GM19099 (cell line): ENCODE results near the gene KCNJ4.

ENCODE experiments used
- POLR2A ChIP-seq: IDR thresholded peaks from 3 replicates; pipeline ENCODE4 v1.6.1; 2011; ENCODE audit warnings: low read depth; ENCODE audit not compliant: insufficient read length; ENCODE audit errors: extremely low read depth

The KCNJ4 gene

GRCh38 chr22:38481162-38481870 is 26.3 kb upstream of the KCNJ4 start:
- no peak for TF ChIP-seq POLR2A

GRCh38 chr22:38479096-38479837 is 24.3 kb upstream of the KCNJ4 start:
- TF ChIP-seq POLR2A = no peak

GRCh38 chr22:38477585-38477984 is 22.6 kb upstream of the KCNJ4 start:
- no peak for TF ChIP-seq POLR2A

DNA sequence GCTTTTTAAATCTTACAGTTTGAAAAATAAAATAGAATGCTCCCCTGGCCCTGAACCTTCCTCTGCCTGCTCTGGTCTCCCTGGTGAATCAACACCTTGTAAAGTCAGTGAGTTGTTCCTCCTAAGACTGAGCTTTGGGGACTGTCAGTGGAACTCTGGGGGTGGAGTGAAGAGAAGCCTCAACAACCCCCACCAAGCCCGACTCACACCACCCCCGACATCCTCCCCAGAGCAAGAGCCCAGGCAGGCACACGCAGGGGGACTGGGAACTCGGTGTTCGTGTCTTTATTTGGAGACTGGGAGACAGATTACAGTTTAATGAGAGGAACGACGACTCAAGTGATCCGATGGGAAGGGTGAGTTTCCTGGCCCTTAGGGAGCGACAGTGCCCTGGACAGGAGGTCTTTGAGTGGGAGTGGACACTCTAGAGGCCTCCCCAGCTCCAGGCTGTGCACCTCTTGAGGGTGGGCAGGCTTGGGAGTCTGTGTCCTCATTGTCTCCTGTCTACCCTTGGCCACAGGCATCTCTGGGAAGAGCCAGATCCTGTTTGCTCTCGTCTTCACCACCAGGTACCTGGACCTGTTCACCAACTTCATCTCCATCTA is 19.1 kb upstream of the KCNJ4 start:
- TF ChIP-seq POLR2A = no peak

DNA sequence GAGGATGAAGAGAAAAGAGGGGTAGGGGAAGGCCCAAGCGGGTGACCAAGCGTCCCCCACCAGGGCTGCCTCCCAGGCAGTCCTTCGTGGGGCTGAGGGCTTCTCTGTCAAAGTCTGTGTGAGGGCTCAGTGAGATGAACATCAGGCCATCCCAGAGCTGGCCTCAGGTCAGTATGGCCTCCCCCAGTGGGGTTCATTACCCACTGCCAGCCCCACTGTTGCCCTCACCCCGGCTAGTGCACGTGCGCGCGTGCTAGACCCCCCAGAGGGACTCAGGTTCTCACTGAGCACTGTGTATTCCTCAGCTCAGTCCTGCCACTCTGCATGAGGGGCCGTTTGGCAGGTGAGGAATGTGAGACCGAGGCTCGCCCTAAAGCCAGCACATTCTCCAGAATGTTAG is 16.2 kb upstream of the KCNJ4 start:
- no peak for TF ChIP-seq POLR2A

- no peak for TF ChIP-seq POLR2A
These were observed 14.3 kb upstream of the KCNJ4 start for GRCh38 chr22:38469306-38469781.

- TF ChIP-seq POLR2A = no peak
These were observed 13.7 kb upstream of the KCNJ4 start for GRCh38 chr22:38468443-38469305.

- no peak for TF ChIP-seq POLR2A
These were observed 13.0 kb upstream of the KCNJ4 start, which contains the start of gene KDELR3 for GRCh38 chr22:38467904-38468442. TSS of gene KDELR3 (plus strand) at chr22:38468096. CDS start at chr22:38468234, 138 bp downstream.

DNA sequence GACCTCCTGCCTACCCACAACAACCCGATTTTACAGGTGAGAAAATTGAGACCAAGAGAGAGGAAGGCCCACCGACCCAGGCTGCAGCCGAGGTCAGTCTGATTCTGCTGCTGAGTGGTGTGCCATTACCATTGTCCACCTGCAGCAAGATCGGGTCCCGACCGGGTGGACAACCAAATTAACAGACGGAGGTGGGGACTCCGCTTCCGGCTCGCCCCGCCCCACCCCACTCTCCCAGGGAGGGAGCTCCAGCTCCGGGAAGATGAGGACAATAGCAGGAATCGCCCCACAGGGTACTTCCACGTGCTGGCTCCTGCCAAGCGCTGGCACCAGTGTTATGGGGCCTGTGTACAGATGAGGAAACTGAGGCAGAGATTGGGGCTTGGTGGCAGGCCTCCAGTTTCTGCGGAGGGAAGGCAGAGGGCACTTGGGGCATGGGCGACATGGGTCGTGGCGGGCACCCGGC is 12.5 kb upstream of the KCNJ4 start:
- TF ChIP-seq POLR2A = no peak

DNA sequence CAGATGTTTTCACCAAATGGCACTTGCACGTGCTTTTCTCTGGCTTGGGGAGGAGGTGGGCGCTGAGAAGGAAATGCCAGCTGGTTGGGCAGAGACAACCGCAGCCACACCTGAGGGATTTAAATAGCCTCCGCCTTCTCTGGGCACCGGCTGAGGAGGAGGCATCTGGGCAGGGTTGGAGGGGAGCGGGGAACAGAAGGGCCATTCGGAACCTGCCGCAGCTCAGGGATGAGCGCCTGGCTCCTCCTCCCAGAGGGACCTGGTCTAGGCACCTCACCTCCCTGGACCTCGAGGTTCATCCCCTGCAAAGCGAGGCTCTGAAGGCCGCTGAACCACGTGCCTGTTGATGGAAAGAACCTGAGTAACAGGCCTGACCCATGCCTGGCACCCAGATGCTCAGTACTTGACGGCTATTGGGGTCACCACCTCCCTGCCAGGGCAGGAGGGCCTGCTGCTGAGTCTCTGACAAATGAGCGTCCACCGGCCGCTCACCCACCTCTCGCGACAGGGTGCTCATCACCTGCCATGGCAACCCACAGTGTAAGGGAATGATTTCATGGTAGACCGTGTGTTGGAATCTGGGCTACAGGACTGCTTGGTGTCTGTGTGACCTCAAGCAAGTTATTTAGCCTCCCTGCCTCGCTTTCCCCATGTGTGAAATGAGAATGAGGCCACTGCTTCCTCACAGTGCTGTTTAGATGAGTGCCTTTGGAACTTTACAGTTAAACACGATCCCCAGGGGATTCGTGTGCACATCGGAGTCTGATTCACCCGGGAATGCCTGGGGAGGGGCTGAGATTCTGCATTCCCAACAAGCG is 10.9 kb upstream of the KCNJ4 start:
- no peak for TF ChIP-seq POLR2A

GRCh38 chr22:38464992-38465672 is 10.1 kb upstream of the KCNJ4 start:
- TF ChIP-seq POLR2A = no peak

DNA sequence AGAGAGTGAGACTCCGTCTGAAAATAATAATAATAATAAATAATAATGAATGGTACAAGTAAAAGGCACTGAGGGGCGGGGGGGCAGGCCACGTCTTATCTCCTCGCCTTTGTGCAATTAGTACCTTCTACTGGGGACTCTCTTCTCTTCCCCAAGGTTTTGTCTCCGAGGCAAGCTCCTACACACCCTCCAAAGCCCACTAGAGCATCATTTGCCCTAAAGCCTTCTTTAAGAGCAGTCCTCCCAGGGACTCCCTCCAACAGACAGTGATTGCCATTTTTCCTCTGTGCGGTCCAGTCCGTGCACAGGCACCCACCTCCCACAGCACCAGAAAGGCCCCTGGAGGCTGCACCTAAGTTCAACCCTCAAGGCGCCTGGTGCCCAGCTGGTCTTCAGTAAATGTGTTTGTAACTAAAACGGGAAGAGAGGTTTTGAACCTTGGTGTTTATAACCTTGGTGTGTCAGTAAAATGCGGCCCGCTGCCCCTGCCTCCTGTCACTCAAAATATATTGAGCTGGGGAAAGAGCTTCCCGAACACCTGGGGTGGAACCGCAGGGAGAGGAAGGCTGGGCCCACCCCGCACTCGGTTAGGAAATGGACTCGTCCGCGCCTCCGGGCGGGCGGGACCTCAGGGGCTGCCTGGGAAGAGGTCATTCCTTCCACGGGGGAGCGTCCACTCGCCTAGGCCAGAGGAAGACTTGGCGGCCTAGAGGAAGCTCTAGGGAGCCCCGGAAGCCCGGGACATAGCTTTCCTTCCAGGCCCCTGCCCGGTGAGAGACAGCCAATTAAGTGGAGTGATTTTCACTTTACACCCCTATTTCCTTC is 8.2 kb upstream of the KCNJ4 start:
- no peak for TF ChIP-seq POLR2A
